Effector memory CD4-positive, alpha-beta T cell (primary cell): ENCODE data around the gene TEX2.
A peak's percentile ranks its signal among the peaks of the same experiment; 100 is the strongest.

ENCODE experiments used
- DNase-seq, 3 donors: peaks; one replicate each; pipeline ENCODE4 v3.0.0-alpha.2; 2020
- H3K27ac ChIP-seq: 2 replicates; pipeline ENCODE4 v1.7.0; 2013; ENCODE audit warnings: mild to moderate bottlenecking, low read length, moderate library complexity; ENCODE audit not compliant: insufficient read depth, poor library complexity, severe bottlenecking
- H3K27me3 ChIP-seq: replicated peaks from 2 replicates; pipeline ENCODE4 v1.7.0; 2013; ENCODE audit warnings: mild to moderate bottlenecking, low read length; ENCODE audit not compliant: insufficient read depth, control insufficient read depth, poor library complexity, severe bottlenecking
- H3K36me3 ChIP-seq: 2 replicates; pipeline ENCODE4 v1.7.0; 2013; ENCODE audit warnings: mild to moderate bottlenecking, low read length, moderate library complexity; ENCODE audit not compliant: control insufficient read depth, insufficient read depth
- H3K4me1 ChIP-seq: 2 replicates; pipeline ENCODE4 v1.7.0; 2013; ENCODE audit warnings: low read length, mild to moderate bottlenecking; ENCODE audit not compliant: control insufficient read depth, insufficient read depth, poor library complexity, severe bottlenecking
- H3K4me3 ChIP-seq: 2 replicates; pipeline ENCODE4 v1.7.0; 2013; ENCODE audit warnings: low read length, low read depth, mild to moderate bottlenecking; ENCODE audit not compliant: insufficient read depth, poor library complexity, severe bottlenecking
- H3K9me3 ChIP-seq: 2 replicates; pipeline ENCODE4 v1.7.0; 2013; ENCODE audit warnings: mild to moderate bottlenecking, low read length, moderate library complexity; ENCODE audit not compliant: control insufficient read depth
- total RNA-seq, 3 donors: gene quantifications; one replicate each; lab custom pipeline; 2026; lab: John Stamatoyannopoulos, UW

Gene TEX2, protein sequence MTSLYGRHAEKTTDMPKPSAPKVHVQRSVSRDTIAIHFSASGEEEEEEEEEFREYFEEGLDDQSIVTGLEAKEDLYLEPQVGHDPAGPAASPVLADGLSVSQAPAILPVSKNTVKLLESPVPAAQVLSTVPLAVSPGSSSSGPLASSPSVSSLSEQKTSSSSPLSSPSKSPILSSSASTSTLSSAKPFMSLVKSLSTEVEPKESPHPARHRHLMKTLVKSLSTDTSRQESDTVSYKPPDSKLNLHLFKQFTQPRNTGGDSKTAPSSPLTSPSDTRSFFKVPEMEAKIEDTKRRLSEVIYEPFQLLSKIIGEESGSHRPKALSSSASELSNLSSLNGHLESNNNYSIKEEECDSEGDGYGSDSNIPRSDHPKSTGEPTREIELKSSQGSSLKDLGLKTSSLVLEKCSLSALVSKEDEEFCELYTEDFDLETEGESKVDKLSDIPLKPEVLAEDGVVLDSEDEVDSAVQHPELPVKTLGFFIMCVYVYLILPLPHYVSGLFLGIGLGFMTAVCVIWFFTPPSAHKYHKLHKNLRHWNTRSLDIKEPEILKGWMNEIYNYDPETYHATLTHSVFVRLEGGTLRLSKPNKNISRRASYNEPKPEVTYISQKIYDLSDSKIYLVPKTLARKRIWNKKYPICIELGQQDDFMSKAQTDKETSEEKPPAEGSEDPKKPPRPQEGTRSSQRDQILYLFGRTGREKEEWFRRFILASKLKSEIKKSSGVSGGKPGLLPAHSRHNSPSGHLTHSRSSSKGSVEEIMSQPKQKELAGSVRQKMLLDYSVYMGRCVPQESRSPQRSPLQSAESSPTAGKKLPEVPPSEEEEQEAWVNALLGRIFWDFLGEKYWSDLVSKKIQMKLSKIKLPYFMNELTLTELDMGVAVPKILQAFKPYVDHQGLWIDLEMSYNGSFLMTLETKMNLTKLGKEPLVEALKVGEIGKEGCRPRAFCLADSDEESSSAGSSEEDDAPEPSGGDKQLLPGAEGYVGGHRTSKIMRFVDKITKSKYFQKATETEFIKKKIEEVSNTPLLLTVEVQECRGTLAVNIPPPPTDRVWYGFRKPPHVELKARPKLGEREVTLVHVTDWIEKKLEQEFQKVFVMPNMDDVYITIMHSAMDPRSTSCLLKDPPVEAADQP
- 17.4 to 24.8 (median 20.9) reads per million in 3 donors for total RNA-seq

DNA sequence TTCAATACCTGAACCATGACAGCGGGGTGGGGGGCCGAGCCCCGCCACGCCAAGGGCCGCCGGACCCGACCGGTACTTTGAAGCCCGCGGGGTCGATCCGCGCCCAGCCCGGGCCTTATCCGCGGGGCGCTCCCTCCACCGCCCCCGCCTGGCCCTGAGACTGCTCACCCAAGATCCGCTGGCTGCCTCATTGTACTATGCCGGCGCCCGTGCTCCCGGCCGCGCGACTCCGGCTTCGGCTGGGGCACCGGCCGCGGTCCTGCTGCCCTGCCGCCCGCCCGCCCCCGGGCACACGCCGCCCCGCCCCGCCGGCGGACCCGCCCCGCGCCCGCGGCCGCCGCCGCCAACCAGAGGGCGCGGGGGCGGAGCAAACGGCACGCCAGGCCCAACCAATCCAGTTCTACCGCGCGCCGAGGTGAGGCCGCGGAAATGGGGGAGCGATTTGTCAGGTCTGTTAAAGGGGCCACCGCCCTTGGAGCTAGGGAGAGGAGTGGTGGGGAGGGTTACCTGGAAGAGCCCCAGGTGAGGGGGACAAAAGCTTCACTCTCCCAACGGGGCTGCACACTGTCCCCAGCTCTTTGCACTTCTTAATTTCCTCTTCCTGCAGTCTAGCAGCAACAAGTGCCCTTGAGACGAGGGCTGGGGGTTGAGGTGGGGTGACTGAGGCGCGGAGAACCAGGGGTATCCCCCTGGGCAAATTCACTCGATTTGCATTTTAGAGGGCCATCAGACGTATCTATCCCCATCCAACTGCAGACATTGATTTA, at the start of gene TEX2:
Gene TEX2 (minus strand): TSS at position 261 of the 767 bp plus-strand sequence. CDS start 49,043 bp downstream, outside the sequence.
- H3K27ac ChIP-seq = peak within 1 kb of the TSS; percentile 80
- peaks cover 18% of the 10 kb centered on the region for H3K4me1 ChIP-seq
- peak within 1 kb of the TSS; percentile 90 for H3K4me3 ChIP-seq
- no peaks in the 10 kb centered on the region for H3K9me3 ChIP-seq
- DNase-seq = peak; percentile 72 to 79 (median 78)
- no peaks in the 10 kb centered on the region for H3K36me3 ChIP-seq
- no peaks in the 10 kb centered on the region for H3K27me3 ChIP-seq

DNA sequence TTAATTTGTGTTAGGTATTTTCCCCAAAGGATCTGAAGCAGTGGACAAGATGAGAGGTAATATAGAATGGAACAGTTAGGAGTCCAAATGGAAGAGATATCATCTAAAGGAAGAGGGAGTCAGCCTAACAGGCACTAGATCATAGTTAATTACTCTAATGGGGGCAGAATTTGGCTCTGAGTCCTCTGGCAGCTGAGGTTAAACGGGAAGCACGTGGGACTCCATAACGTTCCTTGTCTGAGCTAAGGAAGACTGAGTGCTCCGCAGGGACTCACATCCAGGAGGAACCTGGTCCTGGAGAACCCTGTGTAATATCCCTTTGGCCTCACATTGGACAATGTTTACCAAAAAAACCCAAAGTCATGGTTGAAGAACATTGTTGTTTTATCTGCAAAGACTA, 46.6 kb upstream of the TEX2 start:
- no peaks in the 10 kb centered on the region for H3K36me3 ChIP-seq
- no peaks in the 10 kb centered on the region for H3K9me3 ChIP-seq
- H3K4me1 ChIP-seq = no peaks in the 10 kb centered on the region

DNA sequence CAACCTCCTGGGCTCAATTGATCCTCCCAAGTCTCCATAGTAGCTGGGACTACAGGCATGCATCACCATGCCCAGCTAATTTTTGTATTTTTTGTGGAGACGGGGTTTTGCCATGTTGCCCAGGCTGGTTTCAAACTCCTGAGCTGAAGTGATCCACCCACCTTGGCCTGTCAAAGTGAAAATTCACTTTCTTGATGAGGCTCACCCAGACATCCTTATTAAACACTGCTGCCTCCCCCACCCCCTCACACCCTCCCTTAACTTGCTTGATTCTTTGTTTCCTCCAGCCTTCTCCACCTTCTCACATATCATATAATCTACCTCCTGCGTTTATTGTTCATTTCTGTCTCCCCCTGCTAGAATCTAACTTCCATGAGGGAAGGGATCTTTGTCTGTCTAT, 46.0 kb upstream of the TEX2 start:
- no peaks in the 10 kb centered on the region for H3K4me1 ChIP-seq
- DNase-seq = no peak
- no peak overlapping the region for H3K27ac ChIP-seq

More for the DNA sequence above, 46.6 kb upstream of the TEX2 start:
- DNase-seq = no peak
- H3K27ac ChIP-seq = no peak overlapping the region
- no peaks in the 10 kb centered on the region for H3K27me3 ChIP-seq
- no peak overlapping the region for H3K4me3 ChIP-seq

DNA sequence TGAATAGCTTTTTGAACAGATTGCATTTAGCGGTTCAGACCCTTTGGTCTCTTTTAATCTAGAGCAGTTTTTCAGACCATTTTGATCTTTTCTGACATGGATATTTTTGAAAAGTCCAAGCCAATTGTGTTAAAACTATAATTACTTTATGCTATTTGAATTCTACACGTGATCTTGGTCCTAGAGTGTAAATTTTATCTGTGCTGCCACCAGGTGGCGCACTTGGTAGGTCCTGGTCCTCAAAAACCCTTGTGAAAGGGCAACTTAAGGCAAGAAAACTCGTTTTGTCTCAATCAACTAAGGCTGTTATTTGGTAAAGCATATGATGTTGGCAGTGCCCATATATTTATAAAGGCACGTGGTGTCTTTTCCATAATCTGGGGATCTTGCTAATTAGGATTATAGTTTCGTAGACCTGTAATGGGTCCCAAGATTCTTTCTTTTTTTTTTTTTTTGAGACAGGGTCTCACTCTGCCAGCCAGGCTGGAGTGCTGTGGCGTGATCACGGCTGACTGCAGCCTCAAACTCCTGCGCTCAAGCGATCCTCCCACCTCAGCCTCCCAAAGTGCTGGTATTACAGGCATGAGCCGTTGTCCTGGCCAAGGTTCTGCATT, 43.9 kb upstream of the TEX2 start:
- Histone ChIP-seq H3K27me3 (no peaks in the 10 kb centered on the region), H3K36me3 (no peaks in the 10 kb centered on the region), H3K9me3 (no peaks in the 10 kb centered on the region), H3K27ac (no peak overlapping the region), H3K4me3 (no peak overlapping the region), H3K4me1 (no peaks in the 10 kb centered on the region)
- peak; percentile 25 to 53 (median 34) for DNase-seq

More for the DNA sequence above, 46.0 kb upstream of the TEX2 start:
- H3K27me3 ChIP-seq = no peaks in the 10 kb centered on the region
- H3K36me3 ChIP-seq = no peaks in the 10 kb centered on the region
- no peak overlapping the region for H3K4me3 ChIP-seq
- H3K9me3 ChIP-seq = no peaks in the 10 kb centered on the region

DNA sequence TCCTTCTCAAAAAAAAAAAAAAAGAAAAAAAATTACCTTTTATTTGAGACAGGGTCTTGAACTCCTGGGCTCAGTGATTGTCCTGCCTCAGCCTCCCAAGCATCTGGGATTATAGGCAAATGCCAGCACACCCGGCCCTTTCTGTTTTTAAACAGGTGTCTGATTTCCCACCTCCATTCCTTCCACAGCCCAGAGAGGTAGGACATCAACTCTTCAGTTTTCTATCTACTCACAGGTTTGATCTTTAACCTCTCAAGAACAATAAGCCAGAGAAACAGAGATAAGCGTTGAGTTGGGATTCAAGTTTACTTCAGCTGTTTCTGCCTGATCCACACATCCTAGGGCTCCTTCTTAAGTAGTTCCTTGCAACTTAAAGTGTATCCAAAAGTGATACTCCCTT, 41.5 kb upstream of the TEX2 start:
- H3K4me3 ChIP-seq = no peak overlapping the region
- no peaks in the 10 kb centered on the region for H3K9me3 ChIP-seq
- no peak overlapping the region for H3K27ac ChIP-seq
- no peaks in the 10 kb centered on the region for H3K4me1 ChIP-seq
- DNase-seq = no peak
- no peaks in the 10 kb centered on the region for H3K27me3 ChIP-seq
- no peaks in the 10 kb centered on the region for H3K36me3 ChIP-seq

DNA sequence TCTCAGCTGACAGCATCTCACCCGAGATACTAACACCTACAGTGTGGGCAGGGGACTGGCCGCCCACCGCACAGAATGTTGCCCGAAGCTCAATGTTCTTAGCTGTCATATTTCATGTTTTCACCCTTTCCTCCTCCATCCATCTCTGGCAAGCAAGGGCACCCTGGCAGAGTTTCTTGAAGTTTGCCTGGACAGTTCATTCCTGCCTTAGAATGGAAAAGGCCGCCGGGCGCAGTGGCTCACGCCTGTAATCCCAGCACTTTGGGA, 37.6 kb upstream of the TEX2 start:
- Histone ChIP-seq H3K4me1 (no peaks in the 10 kb centered on the region), H3K9me3 (no peaks in the 10 kb centered on the region), H3K36me3 (no peaks in the 10 kb centered on the region), H3K4me3 (no peak overlapping the region), H3K27me3 (no peaks in the 10 kb centered on the region), H3K27ac (no peak overlapping the region)
- no peak for DNase-seq

DNA sequence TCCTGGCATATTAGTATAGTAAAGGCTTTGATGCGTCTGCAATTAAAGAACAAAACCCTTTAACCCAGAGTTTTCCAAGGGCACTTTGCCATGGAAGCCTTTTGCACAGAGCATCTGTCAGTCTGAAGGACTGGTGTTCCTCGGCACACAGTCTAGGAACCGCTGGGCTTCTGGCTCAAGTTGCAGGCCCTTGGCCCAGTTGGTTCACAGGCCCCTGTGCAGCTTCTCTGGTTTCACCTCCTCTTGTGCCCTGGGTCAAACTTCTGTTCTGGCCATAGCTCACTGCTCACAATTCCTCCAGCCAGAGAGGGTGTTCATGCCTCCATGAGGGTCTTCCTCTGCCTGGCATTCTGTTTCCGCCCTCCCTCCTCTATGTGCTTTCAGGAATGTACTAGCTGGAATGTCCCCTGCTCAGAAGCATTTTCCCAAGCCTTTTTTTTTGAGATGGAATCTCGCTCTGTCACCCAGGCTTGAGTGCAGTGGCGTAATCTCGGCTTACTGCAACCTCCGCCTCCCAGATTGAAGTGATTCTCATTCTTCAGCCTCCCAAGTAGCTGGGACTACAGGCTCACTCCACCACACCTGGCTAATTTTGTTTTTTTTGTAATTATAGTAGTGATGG, 34.5 kb upstream of the TEX2 start:
- Histone ChIP-seq H3K4me1 (no peaks in the 10 kb centered on the region), H3K9me3 (no peaks in the 10 kb centered on the region), H3K27ac (no peak overlapping the region), H3K36me3 (no peaks in the 10 kb centered on the region), H3K27me3 (no peaks in the 10 kb centered on the region), H3K4me3 (no peak overlapping the region)
- no peak for DNase-seq

DNA sequence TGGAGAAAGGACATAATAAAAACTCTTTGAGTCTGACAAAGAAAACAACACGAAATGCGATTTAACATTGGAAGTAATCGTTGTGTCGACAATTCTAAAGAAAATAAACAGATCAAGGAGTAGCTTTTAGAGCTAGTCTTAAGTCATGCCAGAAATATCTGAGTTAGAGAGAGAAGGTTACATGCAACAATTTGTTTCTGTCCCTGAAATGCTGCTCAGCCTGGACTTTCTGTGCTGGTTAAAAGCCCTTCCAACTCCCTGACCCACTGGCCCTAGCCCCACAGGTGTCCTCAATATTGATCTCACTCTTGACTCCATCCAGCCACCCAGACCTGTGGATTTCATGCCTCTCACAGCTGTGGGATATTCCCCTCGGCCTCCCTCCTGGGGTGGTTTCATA, 33.2 kb upstream of the TEX2 start:
- Histone ChIP-seq H3K27ac (no peak overlapping the region), H3K9me3 (no peaks in the 10 kb centered on the region), H3K4me1 (no peaks in the 10 kb centered on the region), H3K36me3 (no peaks in the 10 kb centered on the region), H3K4me3 (no peak overlapping the region), H3K27me3 (no peaks in the 10 kb centered on the region)
- no peak for DNase-seq

DNA sequence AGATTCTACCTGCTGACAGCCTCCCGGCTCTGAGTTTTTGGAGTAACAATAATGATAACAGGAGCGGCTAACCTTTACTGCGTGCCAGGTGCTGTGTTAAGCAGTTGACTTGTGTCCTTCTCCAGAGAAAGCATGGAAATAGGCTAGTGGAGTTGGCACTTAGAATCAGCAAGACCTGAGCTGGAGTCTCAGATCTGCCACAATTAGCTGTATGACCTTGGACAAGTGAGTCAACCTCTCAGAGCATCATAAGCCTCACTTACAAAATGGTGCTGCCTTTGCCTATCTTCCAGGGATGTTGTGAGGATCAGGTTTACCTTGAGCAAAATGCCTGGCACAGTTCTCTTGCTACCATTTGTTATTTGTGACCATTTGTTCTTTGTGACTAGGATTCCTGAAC, 32.1 kb upstream of the TEX2 start:
- H3K4me3 ChIP-seq = no peak overlapping the region
- no peak overlapping the region for H3K27ac ChIP-seq
- H3K4me1 ChIP-seq = no peaks in the 10 kb centered on the region
- no peaks in the 10 kb centered on the region for H3K9me3 ChIP-seq
- no peaks in the 10 kb centered on the region for H3K27me3 ChIP-seq
- DNase-seq = no peak
- no peaks in the 10 kb centered on the region for H3K36me3 ChIP-seq
